Measurements from ENCODE around the gene COLGALT1.

The COLGALT1 gene

DNA sequence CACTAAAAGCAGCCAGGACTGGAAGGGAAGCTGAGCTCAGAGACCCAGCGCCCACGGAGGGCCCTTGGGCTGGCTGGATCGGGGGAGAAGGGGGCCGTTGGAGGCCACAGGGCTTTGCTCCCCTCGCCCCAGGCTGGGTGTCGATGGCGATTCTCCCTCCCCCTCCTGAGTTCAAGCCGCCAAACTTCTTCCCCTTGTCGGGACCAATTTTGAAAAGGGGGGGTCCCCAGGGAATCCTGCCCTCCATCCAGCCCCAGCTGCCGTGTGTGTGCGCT is 61.2 kb downstream of the COLGALT1 start:
- TF ChIP-seq TEAD4 (IDR thresholded peaks at IDR 0.05) (no peak), YY1 (IDR thresholded peaks at IDR 0.05; ENCODE audit: low read depth) (no peak), CREB1 (IDR thresholded peaks at IDR 0.05; ENCODE audit: low read depth) (no peak)
- TF ChIP-seq, protein P1, sequence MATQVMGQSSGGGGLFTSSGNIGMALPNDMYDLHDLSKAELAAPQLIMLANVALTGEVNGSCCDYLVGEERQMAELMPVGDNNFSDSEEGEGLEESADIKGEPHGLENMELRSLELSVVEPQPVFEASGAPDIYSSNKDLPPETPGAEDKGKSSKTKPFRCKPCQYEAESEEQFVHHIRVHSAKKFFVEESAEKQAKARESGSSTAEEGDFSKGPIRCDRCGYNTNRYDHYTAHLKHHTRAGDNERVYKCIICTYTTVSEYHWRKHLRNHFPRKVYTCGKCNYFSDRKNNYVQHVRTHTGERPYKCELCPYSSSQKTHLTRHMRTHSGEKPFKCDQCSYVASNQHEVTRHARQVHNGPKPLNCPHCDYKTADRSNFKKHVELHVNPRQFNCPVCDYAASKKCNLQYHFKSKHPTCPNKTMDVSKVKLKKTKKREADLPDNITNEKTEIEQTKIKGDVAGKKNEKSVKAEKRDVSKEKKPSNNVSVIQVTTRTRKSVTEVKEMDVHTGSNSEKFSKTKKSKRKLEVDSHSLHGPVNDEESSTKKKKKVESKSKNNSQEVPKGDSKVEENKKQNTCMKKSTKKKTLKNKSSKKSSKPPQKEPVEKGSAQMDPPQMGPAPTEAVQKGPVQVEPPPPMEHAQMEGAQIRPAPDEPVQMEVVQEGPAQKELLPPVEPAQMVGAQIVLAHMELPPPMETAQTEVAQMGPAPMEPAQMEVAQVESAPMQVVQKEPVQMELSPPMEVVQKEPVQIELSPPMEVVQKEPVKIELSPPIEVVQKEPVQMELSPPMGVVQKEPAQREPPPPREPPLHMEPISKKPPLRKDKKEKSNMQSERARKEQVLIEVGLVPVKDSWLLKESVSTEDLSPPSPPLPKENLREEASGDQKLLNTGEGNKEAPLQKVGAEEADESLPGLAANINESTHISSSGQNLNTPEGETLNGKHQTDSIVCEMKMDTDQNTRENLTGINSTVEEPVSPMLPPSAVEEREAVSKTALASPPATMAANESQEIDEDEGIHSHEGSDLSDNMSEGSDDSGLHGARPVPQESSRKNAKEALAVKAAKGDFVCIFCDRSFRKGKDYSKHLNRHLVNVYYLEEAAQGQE (IDR thresholded peaks at IDR 0.05; ENCODE audit: low read depth) = no peak
- TF ChIP-seq, protein P2, sequence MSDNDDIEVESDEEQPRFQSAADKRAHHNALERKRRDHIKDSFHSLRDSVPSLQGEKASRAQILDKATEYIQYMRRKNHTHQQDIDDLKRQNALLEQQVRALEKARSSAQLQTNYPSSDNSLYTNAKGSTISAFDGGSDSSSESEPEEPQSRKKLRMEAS (IDR thresholded peaks at IDR 0.05) = no peak

DNA sequence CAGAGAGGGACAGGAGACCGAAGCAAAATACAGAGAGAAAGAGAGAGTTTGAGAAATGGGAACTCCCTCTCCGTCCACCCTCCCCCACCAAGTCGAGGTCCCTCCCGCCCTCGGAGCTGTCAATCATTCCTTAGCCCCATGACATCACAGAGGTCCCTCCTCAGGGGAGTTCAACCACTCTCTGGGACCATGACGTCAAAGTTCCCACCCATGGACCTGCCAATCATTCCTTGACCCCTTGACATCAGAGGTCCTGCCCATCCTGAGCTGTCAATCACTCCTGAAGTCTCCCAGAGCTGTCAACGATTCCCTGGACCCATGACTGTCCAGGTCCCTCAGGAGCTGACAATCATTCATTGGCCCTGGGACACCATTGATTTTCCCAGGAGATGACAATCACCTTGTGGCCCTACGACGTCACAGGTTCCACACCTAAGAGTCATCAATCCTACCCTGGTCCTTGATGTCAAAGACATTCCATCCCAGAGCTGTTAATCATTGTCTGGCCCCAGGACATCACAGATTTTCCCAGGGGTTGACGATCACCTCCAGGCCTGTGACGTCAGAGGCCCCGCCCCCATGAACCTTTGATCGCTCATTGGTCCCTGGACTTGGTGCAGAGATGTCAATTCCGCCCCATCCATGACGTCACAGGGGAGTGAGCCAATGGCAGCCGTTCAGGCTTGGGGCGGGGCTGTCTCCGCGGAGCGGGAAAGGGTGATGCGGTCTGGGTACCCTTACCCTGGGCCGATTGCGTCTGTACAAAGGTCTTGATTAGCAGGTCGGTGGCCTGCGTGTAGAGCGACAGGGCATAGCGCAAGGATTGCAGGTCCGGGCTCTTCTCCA is 61.7 kb downstream of the COLGALT1 start:
- TF ChIP-seq NFIC (IDR thresholded peaks at IDR 0.05) = no peak
- TF ChIP-seq, protein P3, sequence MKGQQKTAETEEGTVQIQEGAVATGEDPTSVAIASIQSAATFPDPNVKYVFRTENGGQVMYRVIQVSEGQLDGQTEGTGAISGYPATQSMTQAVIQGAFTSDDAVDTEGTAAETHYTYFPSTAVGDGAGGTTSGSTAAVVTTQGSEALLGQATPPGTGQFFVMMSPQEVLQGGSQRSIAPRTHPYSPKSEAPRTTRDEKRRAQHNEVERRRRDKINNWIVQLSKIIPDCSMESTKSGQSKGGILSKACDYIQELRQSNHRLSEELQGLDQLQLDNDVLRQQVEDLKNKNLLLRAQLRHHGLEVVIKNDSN (IDR thresholded peaks at IDR 0.05) = no peak
- TF ChIP-seq, protein P2 (IDR thresholded peaks at IDR 0.05) = no peak
- no peak for TF ChIP-seq EP300 (IDR thresholded peaks at IDR 0.05; ENCODE audit: borderline replicate concordance)
- no peak for TF ChIP-seq CEBPB (IDR thresholded peaks at IDR 0.05)
- TF ChIP-seq CREB1 (IDR thresholded peaks at IDR 0.05; ENCODE audit: low read depth) = peak; percentile 79
- TF ChIP-seq TAF1 (IDR thresholded peaks at IDR 0.05; ENCODE audit: low read depth) = no peak

DNA sequence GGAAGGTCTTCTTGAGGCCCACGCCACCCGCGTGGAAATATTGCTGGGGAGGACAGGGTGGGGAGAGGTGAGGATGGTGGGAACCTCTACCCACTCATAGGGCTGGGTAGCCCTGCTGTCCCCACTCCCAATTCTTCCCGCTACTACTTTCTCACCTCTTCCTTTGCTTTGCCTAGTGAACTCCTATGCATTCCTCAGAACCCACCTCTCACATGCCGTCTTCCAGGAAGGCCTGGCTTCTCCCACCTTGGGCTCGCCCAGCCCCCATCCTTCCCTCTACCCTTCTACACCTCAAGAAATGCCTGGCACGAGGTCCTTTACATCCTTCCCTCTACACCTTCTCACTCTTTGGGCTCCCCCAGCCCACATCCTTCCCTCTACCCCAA is 62.4 kb downstream of the COLGALT1 start:
- no peak for TF ChIP-seq EP300 (IDR thresholded peaks at IDR 0.05; ENCODE audit: borderline replicate concordance)
- TF ChIP-seq, protein P3 (IDR thresholded peaks at IDR 0.05) = no peak
- no peak for TF ChIP-seq CREB1 (IDR thresholded peaks at IDR 0.05; ENCODE audit: low read depth)
- no peak for TF ChIP-seq ZBTB7A (IDR thresholded peaks at IDR 0.05; ENCODE audit: low read depth)
- TF ChIP-seq TAF1 (IDR thresholded peaks at IDR 0.05; ENCODE audit: low read depth) = no peak
- TF ChIP-seq FOXM1 (IDR thresholded peaks at IDR 0.05; ENCODE audit: borderline replicate concordance, low read depth) = no peak
- TF ChIP-seq, protein P1 (IDR thresholded peaks at IDR 0.05; ENCODE audit: low read depth) = no peak
- no peak for TF ChIP-seq EGR1 (IDR thresholded peaks at IDR 0.05)

DNA sequence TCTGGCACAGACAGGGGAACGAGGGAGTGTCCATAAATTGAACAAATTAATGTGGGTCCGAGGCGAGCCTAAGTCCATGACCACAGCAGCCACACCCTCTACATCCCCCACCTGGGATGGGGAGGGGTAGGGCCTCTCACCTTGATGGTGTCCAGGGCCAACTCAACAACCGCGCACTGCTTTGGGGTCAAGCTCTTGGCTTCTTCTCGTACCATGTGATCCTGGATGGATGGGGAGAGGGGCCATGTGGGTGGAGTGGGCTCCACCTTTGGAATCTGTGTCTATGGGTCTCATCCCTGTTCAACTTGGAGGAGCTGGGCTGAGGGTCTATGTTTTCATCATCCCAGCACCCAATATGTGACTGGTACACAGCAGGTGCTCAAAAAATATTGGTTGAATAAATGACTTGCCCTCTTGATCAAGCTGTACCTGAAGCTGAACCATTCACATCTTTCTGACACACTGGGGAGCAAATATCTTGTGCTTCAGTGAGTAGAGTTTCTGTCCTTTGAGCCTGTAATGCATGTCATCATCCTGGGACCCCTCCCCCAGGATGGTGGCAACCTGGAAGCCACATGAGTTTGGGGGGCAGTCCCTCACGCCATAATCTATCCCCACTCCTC is 62.9 kb downstream of the COLGALT1 start:
- TF ChIP-seq, protein P2 (IDR thresholded peaks at IDR 0.05) = no peak
- TF ChIP-seq YY1 (IDR thresholded peaks at IDR 0.05; ENCODE audit: low read depth) (no peak), CREB1 (IDR thresholded peaks at IDR 0.05; ENCODE audit: low read depth) (no peak), ZBTB7A (IDR thresholded peaks at IDR 0.05; ENCODE audit: low read depth) (no peak), CEBPB (IDR thresholded peaks at IDR 0.05) (no peak), EP300 (IDR thresholded peaks at IDR 0.05; ENCODE audit: borderline replicate concordance) (no peak), TCF12 (IDR thresholded peaks at IDR 0.05; ENCODE audit: low read depth) (no peak), RAD21 (IDR thresholded peaks at IDR 0.05; ENCODE audit: low read depth) (no peak), TAF1 (IDR thresholded peaks at IDR 0.05; ENCODE audit: low read depth) (no peak), FOXM1 (IDR thresholded peaks at IDR 0.05; ENCODE audit: borderline replicate concordance, low read depth) (no peak)
- TF ChIP-seq, protein P1 (IDR thresholded peaks at IDR 0.05; ENCODE audit: low read depth) = no peak
